ENCODE data around the gene TMEM169.

The TMEM169 gene

DNA sequence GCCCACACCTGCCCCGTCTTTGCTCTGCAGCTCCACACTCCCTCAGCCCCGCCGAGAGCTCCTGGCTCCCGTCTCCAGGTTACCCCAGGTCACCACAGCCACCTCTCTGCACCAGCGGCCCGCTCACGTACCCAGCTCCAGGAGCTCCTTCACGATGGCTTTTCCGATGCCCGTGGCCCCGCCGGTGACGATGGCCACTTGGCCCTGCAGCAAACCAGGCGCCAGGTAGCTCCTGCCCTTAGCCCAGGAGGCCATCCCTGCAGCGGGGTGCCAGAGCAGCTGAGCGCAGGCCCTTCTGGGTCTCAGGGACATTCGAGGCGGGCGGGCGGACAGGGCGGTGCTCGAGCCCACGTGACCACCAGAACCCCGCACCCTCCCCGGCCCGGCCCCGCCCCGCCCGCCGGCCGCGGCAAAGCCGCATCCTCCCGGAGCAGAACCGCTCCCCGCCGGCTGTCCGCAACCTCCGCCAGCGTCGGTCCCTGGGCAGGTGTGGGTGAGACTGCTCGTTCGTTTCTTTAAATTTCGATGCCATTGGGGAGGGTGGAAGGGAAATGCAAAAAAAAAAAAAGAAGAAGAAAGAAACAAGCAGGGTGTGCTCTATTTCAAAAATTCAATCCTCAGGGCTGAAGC, at the start of gene TMEM169, which contains the start of gene PECR:
TSS of gene TMEM169 (plus strand) at position 433 of the 630 bp plus-strand sequence. CDS start 14,045 bp downstream, outside the sequence.
TSS of gene PECR (minus strand) at position 323 of the 630 bp plus-strand sequence. CDS start at position 255, 68 bp downstream.
- TF ChIP-seq JUND (IDR thresholded peaks at IDR 0.05; ENCODE audit: low read depth) = no peak
- in situ Hi-C loops (cut with HindIII; ENCODE audit: low pct_unique_long_range_greater_than_20kb, low sequenced_read_pairs) = no loop called here
- peak; percentile 77 to 80 for DNase-seq (ENCODE audit: low read depth in 1 of 2, low spot score in 1 of 2)

DNA sequence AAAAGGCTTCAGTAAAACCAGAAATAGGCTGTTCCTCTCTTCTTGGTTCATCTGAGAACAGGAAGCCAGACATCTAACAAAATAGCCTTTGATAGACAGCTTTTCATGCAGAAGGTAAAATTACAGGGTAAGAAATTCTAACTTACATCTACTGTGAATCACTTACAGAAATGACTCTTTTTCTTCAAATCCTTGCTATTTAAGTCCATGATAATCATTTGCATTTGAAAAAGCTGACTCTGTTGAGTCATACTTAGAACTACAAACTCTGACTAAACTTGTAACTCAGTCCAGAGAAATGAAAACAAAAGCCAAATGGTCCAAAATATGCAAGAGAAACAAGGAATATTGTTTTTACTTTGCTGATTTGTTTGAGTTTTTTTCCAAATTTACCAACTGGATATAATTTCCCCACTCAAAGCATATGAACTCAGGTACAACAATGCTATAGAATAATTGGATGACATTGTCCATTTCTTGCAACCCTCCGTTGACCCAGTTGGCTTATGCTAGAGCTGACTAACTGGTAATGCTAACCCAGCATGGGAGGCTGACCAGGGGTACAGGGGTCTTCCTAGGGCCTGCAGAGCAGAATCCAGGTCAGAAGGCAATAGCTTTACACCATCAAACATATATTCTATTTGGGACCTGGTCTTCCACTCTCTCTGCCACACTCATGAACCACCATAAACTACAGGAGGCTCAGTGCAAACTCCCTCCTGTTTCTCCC, 49.6 kb upstream of the TMEM169 start:
- TF ChIP-seq JUND (IDR thresholded peaks at IDR 0.05; ENCODE audit: low read depth) = no peak
- in situ Hi-C loops (cut with HindIII; ENCODE audit: low pct_unique_long_range_greater_than_20kb, low sequenced_read_pairs) = no loop called here
- DNase-seq (ENCODE audit: low read depth in 1 of 2, low spot score in 1 of 2) = no peak

GRCh38 chr2:216033403-216033802, 48.3 kb upstream of the TMEM169 start:
- no peak for DNase-seq (ENCODE audit: low read depth in 1 of 2, low spot score in 1 of 2)
- no peak for TF ChIP-seq JUND (IDR thresholded peaks at IDR 0.05; ENCODE audit: low read depth)

GRCh38 chr2:216034065-216034464, 47.7 kb upstream of the TMEM169 start:
- in situ Hi-C loops (cut with HindIII; ENCODE audit: low pct_unique_long_range_greater_than_20kb, low sequenced_read_pairs) = no loop called here
- TF ChIP-seq JUND (IDR thresholded peaks at IDR 0.05; ENCODE audit: low read depth) = no peak
- peak; percentile 13 to 66 for DNase-seq (ENCODE audit: low read depth in 1 of 2, low spot score in 1 of 2)

More at GRCh38 chr2:216033403-216033802, 48.3 kb upstream of the TMEM169 start:
- in situ Hi-C loops (cut with HindIII; ENCODE audit: low pct_unique_long_range_greater_than_20kb, low sequenced_read_pairs) = no loop called here

- DNase-seq (ENCODE audit: low read depth in 1 of 2, low spot score in 1 of 2) = peak in 1 of 2 experiments; percentile 33
- no peak for TF ChIP-seq JUND (IDR thresholded peaks at IDR 0.05; ENCODE audit: low read depth)
- in situ Hi-C loops (cut with HindIII; ENCODE audit: low pct_unique_long_range_greater_than_20kb, low sequenced_read_pairs) = no loop called here
These were observed 41.8 kb upstream of the TMEM169 start for GRCh38 chr2:216039918-216040317.

- in situ Hi-C loops (cut with HindIII; ENCODE audit: low pct_unique_long_range_greater_than_20kb, low sequenced_read_pairs) = no loop called here
- TF ChIP-seq JUND (IDR thresholded peaks at IDR 0.05; ENCODE audit: low read depth) = no peak
- DNase-seq (ENCODE audit: low read depth in 1 of 2, low spot score in 1 of 2) = no peak
These were observed 40.3 kb upstream of the TMEM169 start for GRCh38 chr2:216041438-216041837.

GRCh38 chr2:216043949-216044348, 37.8 kb upstream of the TMEM169 start:
- in situ Hi-C loops (cut with HindIII; ENCODE audit: low pct_unique_long_range_greater_than_20kb, low sequenced_read_pairs) = no loop called here
- no peak for TF ChIP-seq JUND (IDR thresholded peaks at IDR 0.05; ENCODE audit: low read depth)
- DNase-seq (ENCODE audit: low read depth in 1 of 2, low spot score in 1 of 2) = no peak

DNA sequence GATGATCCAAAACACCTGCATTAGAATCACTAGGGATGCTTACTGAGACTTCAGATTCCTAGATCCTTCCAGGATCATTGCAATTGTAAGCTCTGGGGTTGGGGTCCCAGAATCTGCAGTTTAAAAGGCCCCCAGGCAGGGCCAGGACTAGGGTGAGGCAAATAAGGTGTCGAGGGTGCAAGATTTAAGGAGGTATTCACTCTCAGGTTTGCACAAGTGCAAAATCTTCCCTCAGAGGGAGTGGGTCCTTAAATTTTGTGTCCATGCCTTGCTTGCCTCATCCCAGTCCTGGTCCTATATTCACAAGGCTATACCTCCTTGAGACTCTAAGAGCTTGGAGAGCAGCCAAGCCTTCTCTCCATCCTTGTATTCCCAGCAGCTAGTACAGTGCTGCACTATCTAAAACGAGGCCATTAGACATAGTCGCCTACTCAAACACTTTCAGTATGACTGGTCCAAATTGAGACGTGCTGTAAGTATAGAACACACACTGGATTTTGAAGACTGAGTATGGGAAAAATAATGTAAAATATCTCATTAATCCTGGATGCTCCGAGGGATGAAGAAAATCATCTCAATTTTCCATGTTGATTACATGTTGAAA, 36.7 kb upstream of the TMEM169 start:
- DNase-seq (ENCODE audit: low read depth in 1 of 2, low spot score in 1 of 2) = no peak
- no peak for TF ChIP-seq JUND (IDR thresholded peaks at IDR 0.05; ENCODE audit: low read depth)
- in situ Hi-C loops (cut with HindIII; ENCODE audit: low pct_unique_long_range_greater_than_20kb, low sequenced_read_pairs) = no loop called here

GRCh38 chr2:216047397-216047796, 34.3 kb upstream of the TMEM169 start:
- no peak for TF ChIP-seq JUND (IDR thresholded peaks at IDR 0.05; ENCODE audit: low read depth)
- in situ Hi-C loops (cut with HindIII; ENCODE audit: low pct_unique_long_range_greater_than_20kb, low sequenced_read_pairs) = no loop called here
- no peak for DNase-seq (ENCODE audit: low read depth in 1 of 2, low spot score in 1 of 2)

DNA sequence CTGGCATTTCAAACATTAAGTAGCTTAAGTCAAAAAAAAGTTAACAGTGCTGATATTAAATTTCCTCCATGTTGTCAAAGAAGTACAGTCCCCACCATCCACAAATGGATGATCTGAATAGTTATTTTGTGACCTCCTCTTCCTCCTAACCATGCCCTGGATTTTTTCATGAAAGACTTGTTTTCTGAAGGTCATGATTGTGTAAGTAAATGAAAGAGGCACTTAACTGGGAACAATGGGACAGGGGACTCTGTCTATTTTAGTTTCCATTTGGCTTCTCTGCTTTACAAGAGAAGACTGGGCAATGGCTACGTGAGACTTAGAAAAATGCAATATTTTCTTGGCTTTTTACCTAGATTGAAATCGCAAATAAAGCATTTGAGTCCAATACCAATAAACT, 32.3 kb upstream of the TMEM169 start:
- in situ Hi-C loops (cut with HindIII; ENCODE audit: low pct_unique_long_range_greater_than_20kb, low sequenced_read_pairs) = no loop called here
- TF ChIP-seq JUND (IDR thresholded peaks at IDR 0.05; ENCODE audit: low read depth) = no peak
- no peak for DNase-seq (ENCODE audit: low read depth in 1 of 2, low spot score in 1 of 2)

- in situ Hi-C loops (cut with HindIII; ENCODE audit: low pct_unique_long_range_greater_than_20kb, low sequenced_read_pairs) = no loop called here
- TF ChIP-seq JUND (IDR thresholded peaks at IDR 0.05; ENCODE audit: low read depth) = no peak
- no peak for DNase-seq (ENCODE audit: low read depth in 1 of 2, low spot score in 1 of 2)
These were observed 30.4 kb upstream of the TMEM169 start for GRCh38 chr2:216051350-216051749.

DNA sequence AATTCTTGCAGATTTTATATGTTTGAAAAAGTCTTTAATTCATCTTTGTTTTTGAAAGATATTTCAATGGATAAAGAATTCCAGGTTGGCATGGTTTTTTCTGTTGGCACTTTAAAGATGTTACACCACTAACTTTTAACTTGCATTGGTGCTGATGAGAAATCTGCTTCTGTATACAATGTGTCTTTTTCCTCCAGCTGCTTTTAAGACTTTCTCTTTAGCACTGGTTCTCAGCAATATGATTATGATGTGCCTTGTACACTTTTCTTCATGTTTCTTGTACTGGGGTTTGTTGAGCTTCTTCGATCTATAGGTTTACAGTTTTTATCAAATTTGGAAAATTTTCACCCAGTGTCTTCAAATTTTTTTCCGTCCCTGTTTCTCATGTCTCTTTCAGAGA, 29.3 kb upstream of the TMEM169 start:
- TF ChIP-seq JUND (IDR thresholded peaks at IDR 0.05; ENCODE audit: low read depth) = no peak
- no peak for DNase-seq (ENCODE audit: low read depth in 1 of 2, low spot score in 1 of 2)
- in situ Hi-C loops (cut with HindIII; ENCODE audit: low pct_unique_long_range_greater_than_20kb, low sequenced_read_pairs) = no loop called here

- TF ChIP-seq JUND (IDR thresholded peaks at IDR 0.05; ENCODE audit: low read depth) = no peak
- no peak for DNase-seq (ENCODE audit: low read depth in 1 of 2, low spot score in 1 of 2)
- in situ Hi-C loops (cut with HindIII; ENCODE audit: low pct_unique_long_range_greater_than_20kb, low sequenced_read_pairs) = no loop called here
These were observed 26.0 kb upstream of the TMEM169 start for GRCh38 chr2:216055680-216056079.

Measured in T47D (cell line).